ENCODE results near the gene CLDN17. TPM values are rescaled to one million over a fixed set of nuclear protein-coding genes. Genes with fewer than 3 reads are reported as not detected.

CLDN17 gene
- total RNA-seq, 3 donors from 2014 or later, result not detected

GRCh38 chr21:30189773-30190172 lies 23.2 kb upstream of the CLDN17 start:
- Histone ChIP-seq H3K4me1 (no peaks in the 10 kb centered on the region), H3K36me3 (no peaks in the 10 kb centered on the region), H3K9me3 (no peaks in the 10 kb centered on the region), H3K27ac (no peak overlapping the region), H3K27me3 (no peaks in the 10 kb centered on the region), H3K4me3 (no peak overlapping the region)
- DNase-seq (ENCODE audit: low spot score in 2 of 2), result no peak
- intact Hi-C loops (cut with DNase I; ENCODE audit: low total_unique reads), result no loop called here
- no peak for TF ChIP-seq POLR2A (IDR thresholded peaks at IDR 0.05)
- no peak for TF ChIP-seq POLR2AphosphoS5 (IDR thresholded peaks at IDR 0.05)
- TF ChIP-seq CTCF (IDR thresholded peaks at IDR 0.05), result no peak

- Histone ChIP-seq H3K4me1 (no peaks in the 10 kb centered on the region), H3K9me3 (no peaks in the 10 kb centered on the region), H3K27ac (no peak overlapping the region), H3K4me3 (no peak overlapping the region), H3K27me3 (no peaks in the 10 kb centered on the region), H3K36me3 (no peaks in the 10 kb centered on the region)
- intact Hi-C loops (cut with DNase I; ENCODE audit: low total_unique reads), result no loop called here
- TF ChIP-seq POLR2A (IDR thresholded peaks at IDR 0.05) (no peak), POLR2AphosphoS5 (IDR thresholded peaks at IDR 0.05) (no peak), CTCF (IDR thresholded peaks at IDR 0.05) (no peak)
- no peak for DNase-seq (ENCODE audit: low spot score in 2 of 2)
Observed at GRCh38 chr21:30186242-30186641, 19.6 kb upstream of the CLDN17 start.

GRCh38 chr21:30168086-30168485 lies 1.5 kb upstream of the CLDN17 start:
- no peak overlapping the region for H3K4me3 ChIP-seq
- H3K4me1 ChIP-seq, result no peaks in the 10 kb centered on the region
- H3K27me3 ChIP-seq, result no peaks in the 10 kb centered on the region
- TF ChIP-seq CTCF (IDR thresholded peaks at IDR 0.05) (no peak), POLR2AphosphoS5 (IDR thresholded peaks at IDR 0.05) (no peak), POLR2A (IDR thresholded peaks at IDR 0.05) (no peak)
- no peaks in the 10 kb centered on the region for H3K9me3 ChIP-seq
- DNase-seq (ENCODE audit: low spot score in 2 of 2), result no peak
- intact Hi-C loops (cut with DNase I; ENCODE audit: low total_unique reads), result no loop called here
- no peaks in the 10 kb centered on the region for H3K36me3 ChIP-seq
- H3K27ac ChIP-seq, result no peak overlapping the region

- Histone ChIP-seq H3K4me1 (no peaks in the 10 kb centered on the region), H3K4me3 (no peak overlapping the region), H3K27ac (no peak overlapping the region), H3K9me3 (no peaks in the 10 kb centered on the region), H3K36me3 (no peaks in the 10 kb centered on the region), H3K27me3 (no peaks in the 10 kb centered on the region)
- intact Hi-C loops (cut with DNase I; ENCODE audit: low total_unique reads), result no loop called here
- TF ChIP-seq POLR2A (IDR thresholded peaks at IDR 0.05), result no peak
- TF ChIP-seq CTCF (IDR thresholded peaks at IDR 0.05), result no peak
- TF ChIP-seq POLR2AphosphoS5 (IDR thresholded peaks at IDR 0.05), result no peak
- no peak for DNase-seq (ENCODE audit: low spot score in 2 of 2)
Observed at GRCh38 chr21:30166171-30166570, 434 bp downstream of the CLDN17 start.

GRCh38 chr21:30164796-30165195 lies 1.8 kb downstream of the CLDN17 start:
- no peak overlapping the region for H3K27ac ChIP-seq
- no peaks in the 10 kb centered on the region for H3K9me3 ChIP-seq
- no peak for DNase-seq (ENCODE audit: low spot score in 2 of 2)
- H3K4me1 ChIP-seq, result no peaks in the 10 kb centered on the region
- H3K27me3 ChIP-seq, result no peaks in the 10 kb centered on the region
- TF ChIP-seq POLR2AphosphoS5 (IDR thresholded peaks at IDR 0.05), result no peak
- intact Hi-C loops (cut with DNase I; ENCODE audit: low total_unique reads), result no loop called here
- no peaks in the 10 kb centered on the region for H3K36me3 ChIP-seq
- no peak overlapping the region for H3K4me3 ChIP-seq
